Neuron (in vitro differentiated cells): ENCODE measurements around the gene YTHDC2.

Experiments used
- H2AFZ ChIP-seq: one replicate; pipeline ENCODE4 v1.6.1; 2013; ENCODE audit warnings: low read depth, mild to moderate bottlenecking, inconsistent platforms, low read length, moderate library complexity
- H3K27me3 ChIP-seq: one replicate; pipeline ENCODE4 v1.6.1; 2013; ENCODE audit warnings: low read length; ENCODE audit not compliant: insufficient read depth
- H3K36me3 ChIP-seq: one replicate; pipeline ENCODE4 v1.6.1; 2013; ENCODE audit warnings: low read length; ENCODE audit not compliant: insufficient read depth
- H3K4me1 ChIP-seq: one replicate; pipeline ENCODE4 v1.6.1; 2013; ENCODE audit warnings: low read length; ENCODE audit not compliant: insufficient read depth
- H3K4me3 ChIP-seq: 2 replicates; pipeline ENCODE4 v1.5.1; 2013; ENCODE audit warnings: mild to moderate bottlenecking, low read length, moderate library complexity
- H3K9me3 ChIP-seq: one replicate; pipeline ENCODE4 v1.6.1; 2013; ENCODE audit warnings: low read length

Gene YTHDC2

GRCh38 chr5:113632996-113633395, 119.5 kb downstream of the YTHDC2 start:
- Histone ChIP-seq H3K9me3 (no peaks in the 10 kb centered on the region), H3K36me3 (no peaks in the 10 kb centered on the region), H3K4me1 (no peaks in the 10 kb centered on the region), H3K4me3 (no peak overlapping the region), H3K27me3 (no peaks in the 10 kb centered on the region), H2AFZ (no peak overlapping the region)

DNA sequence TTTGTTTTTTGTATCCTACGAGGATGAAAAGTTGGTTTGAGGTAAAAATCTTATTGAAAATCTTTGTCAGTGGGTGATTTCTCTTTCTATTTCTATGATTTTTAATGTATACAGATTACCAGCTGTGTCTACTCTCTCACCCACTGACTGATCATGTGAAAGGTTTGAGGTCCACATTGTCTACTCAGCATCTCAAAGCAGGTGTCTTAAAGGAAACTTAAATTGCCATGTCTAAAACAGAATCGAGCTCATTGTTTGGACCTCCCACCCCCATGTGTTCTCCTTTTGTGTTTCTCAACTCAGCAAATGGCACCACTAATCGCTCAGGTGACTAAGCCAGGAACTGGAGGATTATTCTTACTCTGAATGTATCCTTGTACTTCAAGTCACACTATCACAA, 121.5 kb downstream of the YTHDC2 start:
- Histone ChIP-seq H3K4me1 (no peaks in the 10 kb centered on the region), H3K27me3 (no peaks in the 10 kb centered on the region), H3K36me3 (no peaks in the 10 kb centered on the region), H2AFZ (no peak overlapping the region), H3K4me3 (no peak overlapping the region), H3K9me3 (no peaks in the 10 kb centered on the region)

GRCh38 chr5:113641715-113642114, 128.2 kb downstream of the YTHDC2 start:
- H2AFZ ChIP-seq = no peak overlapping the region
- no peaks in the 10 kb centered on the region for H3K36me3 ChIP-seq
- H3K4me3 ChIP-seq = no peak overlapping the region
- H3K9me3 ChIP-seq = no peaks in the 10 kb centered on the region
- no peaks in the 10 kb centered on the region for H3K4me1 ChIP-seq
- H3K27me3 ChIP-seq = no peaks in the 10 kb centered on the region
